ENCODE results near the gene OXCT1. TPM values are rescaled to one million over a fixed set of nuclear protein-coding genes. Genes with fewer than 3 reads are reported as not detected.

Gene OXCT1
- total RNA-seq, 1 donor from 2014 or later: 16.2 TPM

DNA sequence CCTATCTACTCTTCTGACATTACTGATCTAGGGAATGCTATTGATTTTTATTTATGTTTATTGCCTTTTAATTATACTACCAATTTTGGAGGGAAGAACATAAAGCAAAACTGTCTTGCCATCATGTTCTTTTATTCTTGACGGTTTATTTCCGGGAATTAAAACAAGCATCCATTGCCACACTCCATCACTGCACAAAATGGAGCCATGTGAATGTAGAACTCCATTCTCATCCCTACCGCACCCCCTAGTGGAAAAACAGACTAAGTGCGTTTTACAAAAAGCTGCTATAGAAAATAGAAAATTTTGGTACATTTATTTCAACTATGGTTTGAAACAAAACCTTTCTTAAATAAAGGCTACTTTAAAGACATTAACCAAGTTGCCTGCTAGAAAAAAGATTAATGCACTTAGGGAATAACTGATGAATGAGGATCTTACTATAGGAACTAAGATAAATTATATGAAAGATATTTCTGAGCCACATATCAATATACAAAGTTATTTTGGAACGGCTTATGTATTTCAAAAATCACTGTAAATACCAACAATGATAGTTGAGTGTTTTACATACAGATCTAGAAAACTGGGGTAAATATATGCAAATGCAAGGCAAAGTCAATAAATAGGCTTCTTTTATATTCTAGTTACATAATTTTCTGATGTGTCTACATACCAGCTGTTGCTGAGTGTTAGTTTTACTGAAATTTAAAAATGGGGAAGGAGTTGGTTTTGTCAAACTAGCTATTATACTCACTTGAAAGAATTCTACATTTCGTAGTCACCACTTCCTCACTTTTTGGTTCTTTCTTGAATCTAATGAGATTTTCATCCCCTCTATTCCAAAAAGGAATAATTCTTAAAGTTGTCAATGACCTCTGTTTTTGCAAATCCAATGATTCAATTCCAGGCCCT lies 26.5 kb downstream of the OXCT1 start:
- no peaks in the 10 kb centered on the region for H3K27me3 ChIP-seq
- ATAC-seq (peak; percentile 85), DNase-seq (no peak)
- intact Hi-C loops (cut with DNase I): no loop called here
- no peaks in the 10 kb centered on the region for H3K4me1 ChIP-seq
- no peak overlapping the region for H3K4me3 ChIP-seq
- TF ChIP-seq, protein P1, sequence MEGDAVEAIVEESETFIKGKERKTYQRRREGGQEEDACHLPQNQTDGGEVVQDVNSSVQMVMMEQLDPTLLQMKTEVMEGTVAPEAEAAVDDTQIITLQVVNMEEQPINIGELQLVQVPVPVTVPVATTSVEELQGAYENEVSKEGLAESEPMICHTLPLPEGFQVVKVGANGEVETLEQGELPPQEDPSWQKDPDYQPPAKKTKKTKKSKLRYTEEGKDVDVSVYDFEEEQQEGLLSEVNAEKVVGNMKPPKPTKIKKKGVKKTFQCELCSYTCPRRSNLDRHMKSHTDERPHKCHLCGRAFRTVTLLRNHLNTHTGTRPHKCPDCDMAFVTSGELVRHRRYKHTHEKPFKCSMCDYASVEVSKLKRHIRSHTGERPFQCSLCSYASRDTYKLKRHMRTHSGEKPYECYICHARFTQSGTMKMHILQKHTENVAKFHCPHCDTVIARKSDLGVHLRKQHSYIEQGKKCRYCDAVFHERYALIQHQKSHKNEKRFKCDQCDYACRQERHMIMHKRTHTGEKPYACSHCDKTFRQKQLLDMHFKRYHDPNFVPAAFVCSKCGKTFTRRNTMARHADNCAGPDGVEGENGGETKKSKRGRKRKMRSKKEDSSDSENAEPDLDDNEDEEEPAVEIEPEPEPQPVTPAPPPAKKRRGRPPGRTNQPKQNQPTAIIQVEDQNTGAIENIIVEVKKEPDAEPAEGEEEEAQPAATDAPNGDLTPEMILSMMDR (IDR thresholded peaks at IDR 0.05): peak; percentile 74
- H3K9me3 ChIP-seq: no peaks in the 10 kb centered on the region
- H3K27ac ChIP-seq: no peak overlapping the region
- peaks cover 4% of the 10 kb centered on the region for H3K36me3 ChIP-seq

DNA sequence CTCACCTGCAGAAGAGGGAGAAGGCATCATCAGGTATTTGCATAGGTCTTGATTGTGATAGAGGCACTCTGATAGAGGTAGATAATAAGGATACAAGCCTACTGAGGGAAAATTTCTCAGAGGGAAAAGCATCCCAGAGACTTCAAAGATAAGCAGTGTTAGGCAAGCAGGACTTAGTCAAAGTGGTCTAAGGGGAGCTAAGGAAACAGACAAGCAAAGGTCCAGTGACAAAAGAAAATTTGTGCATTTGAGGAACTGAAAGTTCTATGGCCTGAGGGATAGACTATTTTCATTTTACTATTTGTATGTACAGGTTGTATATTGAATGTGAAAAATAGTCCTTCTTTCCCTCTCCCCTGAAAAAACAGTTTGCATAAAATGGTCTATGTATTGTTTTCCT lies 27.4 kb downstream of the OXCT1 start:
- no peak for DNase-seq
- H3K27me3 ChIP-seq: no peaks in the 10 kb centered on the region
- ATAC-seq: no peak
- H3K9me3 ChIP-seq: no peaks in the 10 kb centered on the region
- intact Hi-C loops (cut with DNase I): no loop called here
- peaks cover 6% of the 10 kb centered on the region for H3K36me3 ChIP-seq
- TF ChIP-seq, protein P1 (IDR thresholded peaks at IDR 0.05): no peak
- H3K4me1 ChIP-seq: no peaks in the 10 kb centered on the region
- H3K27ac ChIP-seq: no peak overlapping the region
- no peak overlapping the region for H3K4me3 ChIP-seq

DNA sequence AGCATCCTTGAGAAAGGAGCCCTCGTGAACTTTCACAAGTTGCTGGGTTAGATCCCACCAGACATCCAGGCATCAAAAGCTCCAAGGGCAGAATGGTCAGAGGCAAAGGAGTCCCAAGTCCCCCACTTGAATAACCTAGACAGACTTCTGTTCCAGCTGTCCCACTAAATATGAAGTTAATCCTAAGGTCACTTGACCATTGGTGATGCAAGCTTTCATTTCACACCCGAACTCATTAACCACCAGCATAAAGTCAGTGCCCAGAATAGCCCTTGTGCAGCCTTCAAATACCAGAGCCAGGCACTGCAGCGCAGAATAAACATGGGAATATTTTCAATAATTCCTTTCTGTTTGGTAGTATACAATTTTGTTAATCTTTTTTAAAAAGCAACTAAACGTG lies 28.9 kb downstream of the OXCT1 start:
- Histone ChIP-seq H3K9me3 (no peaks in the 10 kb centered on the region), H3K27ac (no peak overlapping the region), H3K4me3 (no peak overlapping the region), H3K27me3 (no peaks in the 10 kb centered on the region), H3K36me3 (peaks cover 6% of the 10 kb centered on the region), H3K4me1 (no peaks in the 10 kb centered on the region)
- intact Hi-C loops (cut with DNase I): no loop called here
- TF ChIP-seq, protein P1 (IDR thresholded peaks at IDR 0.05): no peak
- DNase-seq: no peak
- ATAC-seq: no peak

DNA sequence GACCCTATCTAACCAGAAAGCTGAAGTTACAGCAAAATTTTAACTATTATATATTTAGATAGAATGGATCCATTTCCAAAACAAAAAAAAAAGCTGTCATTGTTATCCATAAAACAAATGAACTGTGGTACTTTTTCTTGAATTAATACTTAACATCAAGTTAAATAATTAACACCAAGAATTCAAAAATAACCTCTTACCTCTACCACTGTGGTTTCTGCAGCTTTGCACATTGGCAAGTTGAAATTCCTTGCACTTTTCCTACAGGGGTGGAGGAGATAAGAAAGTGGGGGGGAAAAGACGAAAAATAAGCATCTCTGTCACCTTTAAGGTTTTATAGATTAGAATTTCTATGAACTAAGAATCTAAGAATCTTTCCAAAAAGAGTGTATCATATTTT lies 30.0 kb downstream of the OXCT1 start:
- TF ChIP-seq, protein P1 (IDR thresholded peaks at IDR 0.05): no peak
- H3K9me3 ChIP-seq: no peaks in the 10 kb centered on the region
- DNase-seq: no peak
- intact Hi-C loops (cut with DNase I): no loop called here
- H3K27ac ChIP-seq: no peak overlapping the region
- no peaks in the 10 kb centered on the region for H3K4me1 ChIP-seq
- H3K27me3 ChIP-seq: no peaks in the 10 kb centered on the region
- H3K36me3 ChIP-seq: peaks cover 6% of the 10 kb centered on the region
- ATAC-seq: no peak
- H3K4me3 ChIP-seq: no peak overlapping the region

DNA sequence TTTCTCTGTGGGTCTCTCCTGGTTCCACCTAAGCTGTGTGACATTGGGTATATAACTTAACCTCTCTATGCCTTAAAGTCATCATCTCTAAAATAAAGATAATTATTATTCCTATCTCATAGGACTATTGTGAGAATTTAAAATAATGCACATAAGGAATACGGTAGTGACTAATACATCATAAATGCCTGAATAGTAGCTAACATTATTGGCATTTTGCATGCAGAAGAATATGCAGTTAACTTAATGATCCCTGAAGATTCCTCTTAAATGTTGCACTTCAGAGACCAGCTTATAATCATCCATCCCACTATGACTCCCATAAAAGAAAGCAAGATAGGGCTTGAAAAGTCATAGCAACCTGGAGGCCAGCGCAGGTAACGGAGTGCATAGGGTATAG lies 32.4 kb downstream of the OXCT1 start:
- intact Hi-C loops (cut with DNase I): no loop called here
- DNase-seq: no peak

More for the DNA sequence above, 32.4 kb downstream of the OXCT1 start:
- H3K27me3 ChIP-seq: no peaks in the 10 kb centered on the region
- H3K4me1 ChIP-seq: no peaks in the 10 kb centered on the region
- peaks cover 6% of the 10 kb centered on the region for H3K36me3 ChIP-seq
- no peak overlapping the region for H3K4me3 ChIP-seq
- no peak overlapping the region for H3K27ac ChIP-seq
- H3K9me3 ChIP-seq: no peaks in the 10 kb centered on the region
- TF ChIP-seq, protein P1 (IDR thresholded peaks at IDR 0.05): no peak
- ATAC-seq: no peak

All from upper lobe of right lung (tissue), 1 donor.